Peyer's patch (tissue), 4 donors: Measurements from ENCODE around the gene JAML. TPM values are rescaled to one million over a fixed set of nuclear protein-coding genes. Genes with fewer than 3 reads are reported as not detected.

Source experiments
- DNase-seq, 3 donors: peaks; one replicate each; pipeline ENCODE4 v3.0.0-alpha.2; 2017 to 2019
- H3K27ac ChIP-seq, 4 donors: fragments of 200-600 bp; sonication (generic); one replicate each; pipeline ENCODE4 v1.5.1; 2016 to 2019
- H3K27me3 ChIP-seq, 2 donors: fragments of 200-600 bp; sonication (generic); one replicate each; pipeline ENCODE4 v1.5.1; 2019
- H3K36me3 ChIP-seq, 3 donors: fragments of 200-600 bp; sonication (generic); one replicate each; pipeline ENCODE4 v1.5.1; 2016 to 2019
- H3K4me1 ChIP-seq, 4 donors: fragments of 200-600 bp; sonication (generic); one replicate each; pipeline ENCODE4 v1.5.1; 2016 to 2019
- H3K4me3 ChIP-seq, 4 donors: fragments of 200-600 bp; sonication (generic); 1 replicate in 3 of 4; 2 replicates in 1 of 4; pipeline ENCODE4 v1.5.1; 2016 to 2019; ENCODE audit warnings: mild to moderate bottlenecking in 1 of 4
- H3K9me3 ChIP-seq, 4 donors: fragments of 200-600 bp; sonication (generic); one replicate each; pipeline ENCODE4 v1.5.1; 2016 to 2019; ENCODE audit warnings: mild to moderate bottlenecking in 1 of 4
- CTCF ChIP-seq, 6 experiments: fragments of 450-650 bp in 4 of 6; fragments of 200-600 bp in 2 of 6; sonication (generic) in 1 of 6; IDR thresholded peaks; one replicate each; pipeline ENCODE4 v1.5.1; 2017 to 2019; ENCODE audit warnings: antibody characterized with exemption in 6 of 6, mild to moderate bottlenecking in 3 of 6, moderate library complexity in 1 of 6
- POLR2A ChIP-seq, 2 donors: fragments of 450-650 bp; IDR thresholded peaks; one replicate each; pipeline ENCODE4 v1.5.1; 2017; ENCODE audit warnings: antibody characterized with exemption in 2 of 2, mild to moderate bottlenecking in 2 of 2, moderate library complexity in 2 of 2
- total RNA-seq, 4 donors: library from RNA; depleted of rRNA; stranded (reverse); fragments of >200 nt; gene quantifications; one replicate each; pipeline ENCODE4 v1.1.0, GENCODE V29; 2016

The JAML gene
- total RNA-seq, 4 donors from 2014 or later: 7.5 to 83.3 (median 14.4) TPM

- TF ChIP-seq POLR2A (IDR thresholded peaks at IDR 0.05) (no peak), CTCF (IDR thresholded peaks at IDR 0.05) (no peak)
Measured at GRCh38 chr11:118180300-118180703, 44.5 kb downstream of the JAML start.

DNA sequence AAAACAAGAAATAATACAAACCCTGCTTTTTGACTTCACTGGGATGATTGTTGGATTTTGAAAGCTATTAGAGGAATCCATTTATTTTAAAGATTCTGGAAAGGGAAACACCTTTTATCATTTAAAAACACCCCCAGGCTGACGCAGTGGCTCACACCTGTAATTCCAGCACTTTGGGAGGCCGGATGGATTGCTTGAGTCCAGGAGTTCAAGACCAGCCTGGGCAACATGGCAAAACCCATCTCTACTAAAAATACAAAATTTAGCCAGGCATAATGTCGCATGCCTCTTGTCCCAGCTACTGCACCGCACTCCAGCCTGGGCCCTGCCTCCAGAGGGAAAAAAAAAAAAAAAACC, 48.1 kb downstream of the JAML start:
- H3K9me3 ChIP-seq: no peaks in the 10 kb centered on the region
- TF ChIP-seq CTCF (IDR thresholded peaks at IDR 0.05): no peak
- no peak for TF ChIP-seq POLR2A (IDR thresholded peaks at IDR 0.05)
- H3K27me3 ChIP-seq: no peaks in the 10 kb centered on the region
- H3K4me3 ChIP-seq: no peak overlapping the region
- no peak overlapping the region for H3K27ac ChIP-seq
- DNase-seq: no peak
- H3K4me1 ChIP-seq: peaks cover 0 to 2% (median under 1%) of the 10 kb centered on the region in 4 donors
- no peaks in the 10 kb centered on the region for H3K36me3 ChIP-seq

More at GRCh38 chr11:118180300-118180703, 44.5 kb downstream of the JAML start:
- H3K27ac ChIP-seq: no peak overlapping the region
- no peaks in the 10 kb centered on the region for H3K36me3 ChIP-seq
- DNase-seq: no peak
- H3K4me1 ChIP-seq: no peaks in the 10 kb centered on the region
- no peak overlapping the region for H3K4me3 ChIP-seq
- no peaks in the 10 kb centered on the region for H3K9me3 ChIP-seq
- H3K27me3 ChIP-seq: no peaks in the 10 kb centered on the region

GRCh38 chr11:118175993-118176777, 48.6 kb downstream of the JAML start, which contains the start of gene SCN2B:
Gene SCN2B (minus strand): TSS chr11:118176639. CDS start chr11:118176431, 208 bp downstream.
- no peaks in the 10 kb centered on the region for H3K36me3 ChIP-seq
- TF ChIP-seq POLR2A (IDR thresholded peaks at IDR 0.05) (no peak), CTCF (IDR thresholded peaks at IDR 0.05) (no peak)
- no peaks in the 10 kb centered on the region for H3K27me3 ChIP-seq
- H3K27ac ChIP-seq: peak within 1 kb of the TSS in 1 of 4 donors; percentile 10
- peaks cover 0 to 8% (median 3%) of the 10 kb centered on the region in 4 donors for H3K4me1 ChIP-seq
- peak within 1 kb of the TSS in 3 of 4 donors; percentile 1 to 39 (median 3) for H3K4me3 ChIP-seq
- H3K9me3 ChIP-seq: no peaks in the 10 kb centered on the region
- no peak for DNase-seq

- H3K4me3 ChIP-seq: peak overlapping the region in 1 of 4 donors; percentile 39
- no peaks in the 10 kb centered on the region for H3K9me3 ChIP-seq
- TF ChIP-seq POLR2A (IDR thresholded peaks at IDR 0.05) (no peak), CTCF (IDR thresholded peaks at IDR 0.05) (no peak)
- DNase-seq: no peak
- peak overlapping the region in 1 of 4 donors; percentile 10 for H3K27ac ChIP-seq
- no peaks in the 10 kb centered on the region for H3K27me3 ChIP-seq
- H3K36me3 ChIP-seq: no peaks in the 10 kb centered on the region
- H3K4me1 ChIP-seq: peaks cover 0 to 9% (median 3%) of the 10 kb centered on the region in 4 donors
Measured at GRCh38 chr11:118175031-118175992, 49.5 kb downstream of the JAML start.

GRCh38 chr11:118174006-118174567, 50.7 kb downstream of the JAML start:
- TF ChIP-seq POLR2A (IDR thresholded peaks at IDR 0.05): no peak
- TF ChIP-seq CTCF (IDR thresholded peaks at IDR 0.05): no peak
- Histone ChIP-seq H3K27ac (no peak overlapping the region), H3K9me3 (no peaks in the 10 kb centered on the region), H3K4me1 (peaks cover 0 to 9% (median 3%) of the 10 kb centered on the region in 4 donors), H3K4me3 (no peak overlapping the region), H3K27me3 (no peaks in the 10 kb centered on the region), H3K36me3 (no peaks in the 10 kb centered on the region)
- DNase-seq: no peak
